HFFc6 (cell line): ENCODE measurements around the gene HDAC5. TPM values are rescaled to one million over a fixed set of nuclear protein-coding genes. Genes with fewer than 3 reads are reported as not detected.

Source experiments
- DNase-seq: peaks from one replicate; pipeline ENCODE4 v3.0.0-alpha.2; 2018
- H3K27ac Mint-ChIP-seq: 2 replicates; pipeline ENCODE4 v1.8.0; 2020; ENCODE audit warnings: mild to moderate bottlenecking, mixed read lengths
- H3K27me3 Mint-ChIP-seq: 2 replicates; pipeline ENCODE4 v1.8.0; 2021; ENCODE audit warnings: mild to moderate bottlenecking, moderate library complexity, mixed read lengths; ENCODE audit not compliant: insufficient read depth
- H3K36me3 Mint-ChIP-seq: 2 replicates; pipeline ENCODE4 v1.8.0; 2021; ENCODE audit warnings: low read depth, mixed read lengths
- H3K4me1 Mint-ChIP-seq: 2 replicates; pipeline ENCODE4 v1.8.0; 2020; ENCODE audit warnings: low read depth, mixed read lengths
- H3K4me3 Mint-ChIP-seq: 2 replicates; pipeline ENCODE4 v1.8.0; 2020; ENCODE audit warnings: mild to moderate bottlenecking, moderate library complexity, mixed read lengths
- H3K9me3 Mint-ChIP-seq: 2 replicates; pipeline ENCODE4 v1.8.0; 2020; ENCODE audit warnings: mild to moderate bottlenecking, mixed read lengths
- total RNA-seq, 6 experiments: library from RNA; stranded (reverse); fragmentation: NEBNext Ultra II Directional; extraction: Animal tissue kit (Norgen Biotek cat#: 25700); gene quantifications; 2 replicates in 1 of 6; 3 replicates in 5 of 6; pipeline ENCODE4 v1.2.3, GENCODE V29; 2021
- TF ChIP-seq, protein P1 (sequence below): fragments of 200-600 bp; sonication (generic); IDR thresholded peaks from 2 replicates; pipeline ENCODE4 v1.5.0; 2021; ENCODE audit warnings: antibody characterized with exemption, mild to moderate bottlenecking

The HDAC5 gene
- total RNA-seq, 6 experiments from 2014 or later: 63.4 to 87.4 (median 78.7) TPM

DNA sequence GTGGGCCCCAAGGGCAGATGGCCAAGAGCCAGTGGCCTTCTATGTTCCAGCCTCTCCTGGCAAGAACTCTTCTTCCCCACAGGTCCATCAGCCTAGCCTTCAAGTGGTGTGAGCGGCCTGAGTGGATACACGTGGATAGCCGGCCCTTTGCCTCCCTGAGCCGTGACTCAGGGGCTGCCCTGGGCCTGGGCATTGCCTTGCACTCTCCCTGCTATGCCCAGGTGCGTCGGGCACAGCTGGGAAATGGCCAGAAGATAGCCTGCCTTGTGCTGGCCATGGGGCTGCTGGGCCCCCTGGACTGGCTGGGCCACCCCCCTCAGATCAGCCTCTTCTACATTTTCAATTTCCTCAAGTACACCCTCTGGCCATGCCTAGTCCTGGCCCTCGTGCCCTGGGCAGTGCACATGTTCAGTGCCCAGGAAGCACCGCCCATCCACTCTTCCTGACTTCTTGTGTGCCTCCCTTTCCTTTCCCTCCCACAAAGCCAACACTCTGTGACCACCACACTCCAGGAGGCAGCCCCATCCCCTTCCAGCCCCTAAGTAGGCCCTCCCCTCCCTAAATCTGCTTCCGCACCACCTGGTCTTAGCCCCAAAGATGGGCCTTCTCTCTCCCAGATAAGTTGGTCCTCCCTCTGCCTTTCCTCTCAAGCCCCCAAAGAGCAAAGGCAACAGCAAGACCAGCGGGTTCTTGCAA lies 47.7 kb downstream of the HDAC5 start:
- Mint-ChIP-seq H3K9me3 (no peaks in the 10 kb centered on the region), H3K4me1 (peaks cover 28% of the 10 kb centered on the region), H3K4me3 (no peak overlapping the region), H3K36me3 (peaks cover 13% of the 10 kb centered on the region), H3K27me3 (peaks cover 5% of the 10 kb centered on the region), H3K27ac (peak overlapping the region; percentile 25; the same call in 1 of the 2 replicates)
- DNase-seq: no peak
- TF ChIP-seq, protein P1, sequence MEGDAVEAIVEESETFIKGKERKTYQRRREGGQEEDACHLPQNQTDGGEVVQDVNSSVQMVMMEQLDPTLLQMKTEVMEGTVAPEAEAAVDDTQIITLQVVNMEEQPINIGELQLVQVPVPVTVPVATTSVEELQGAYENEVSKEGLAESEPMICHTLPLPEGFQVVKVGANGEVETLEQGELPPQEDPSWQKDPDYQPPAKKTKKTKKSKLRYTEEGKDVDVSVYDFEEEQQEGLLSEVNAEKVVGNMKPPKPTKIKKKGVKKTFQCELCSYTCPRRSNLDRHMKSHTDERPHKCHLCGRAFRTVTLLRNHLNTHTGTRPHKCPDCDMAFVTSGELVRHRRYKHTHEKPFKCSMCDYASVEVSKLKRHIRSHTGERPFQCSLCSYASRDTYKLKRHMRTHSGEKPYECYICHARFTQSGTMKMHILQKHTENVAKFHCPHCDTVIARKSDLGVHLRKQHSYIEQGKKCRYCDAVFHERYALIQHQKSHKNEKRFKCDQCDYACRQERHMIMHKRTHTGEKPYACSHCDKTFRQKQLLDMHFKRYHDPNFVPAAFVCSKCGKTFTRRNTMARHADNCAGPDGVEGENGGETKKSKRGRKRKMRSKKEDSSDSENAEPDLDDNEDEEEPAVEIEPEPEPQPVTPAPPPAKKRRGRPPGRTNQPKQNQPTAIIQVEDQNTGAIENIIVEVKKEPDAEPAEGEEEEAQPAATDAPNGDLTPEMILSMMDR: no peak

DNA sequence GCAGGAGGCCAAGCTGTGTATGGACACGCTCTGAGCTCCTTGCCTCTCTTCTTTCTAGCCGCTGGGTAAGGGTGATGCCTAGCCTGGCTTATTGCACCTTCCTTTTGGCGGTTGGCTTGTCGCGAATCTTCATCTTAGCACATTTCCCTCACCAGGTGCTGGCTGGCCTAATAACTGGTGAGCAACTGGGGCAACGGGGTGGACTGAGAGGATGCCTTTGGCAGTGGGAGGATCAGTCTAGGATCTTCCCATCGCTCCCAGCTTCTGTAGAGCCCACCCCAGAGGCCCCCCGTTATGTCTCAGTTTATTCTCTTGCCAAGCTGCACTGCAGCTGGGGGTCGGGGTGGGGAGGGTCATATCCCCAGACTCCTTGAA lies 48.5 kb downstream of the HDAC5 start:
- no peaks in the 10 kb centered on the region for H3K9me3 Mint-ChIP-seq
- H3K27me3 Mint-ChIP-seq: peaks cover 5% of the 10 kb centered on the region
- peak overlapping the region; percentile 58; the same call in 1 of the 2 replicates for H3K27ac Mint-ChIP-seq
- H3K36me3 Mint-ChIP-seq: peaks cover 13% of the 10 kb centered on the region
- TF ChIP-seq, protein P1: no peak
- H3K4me1 Mint-ChIP-seq: peaks cover 30% of the 10 kb centered on the region
- DNase-seq: no peak
- H3K4me3 Mint-ChIP-seq: no peak overlapping the region

DNA sequence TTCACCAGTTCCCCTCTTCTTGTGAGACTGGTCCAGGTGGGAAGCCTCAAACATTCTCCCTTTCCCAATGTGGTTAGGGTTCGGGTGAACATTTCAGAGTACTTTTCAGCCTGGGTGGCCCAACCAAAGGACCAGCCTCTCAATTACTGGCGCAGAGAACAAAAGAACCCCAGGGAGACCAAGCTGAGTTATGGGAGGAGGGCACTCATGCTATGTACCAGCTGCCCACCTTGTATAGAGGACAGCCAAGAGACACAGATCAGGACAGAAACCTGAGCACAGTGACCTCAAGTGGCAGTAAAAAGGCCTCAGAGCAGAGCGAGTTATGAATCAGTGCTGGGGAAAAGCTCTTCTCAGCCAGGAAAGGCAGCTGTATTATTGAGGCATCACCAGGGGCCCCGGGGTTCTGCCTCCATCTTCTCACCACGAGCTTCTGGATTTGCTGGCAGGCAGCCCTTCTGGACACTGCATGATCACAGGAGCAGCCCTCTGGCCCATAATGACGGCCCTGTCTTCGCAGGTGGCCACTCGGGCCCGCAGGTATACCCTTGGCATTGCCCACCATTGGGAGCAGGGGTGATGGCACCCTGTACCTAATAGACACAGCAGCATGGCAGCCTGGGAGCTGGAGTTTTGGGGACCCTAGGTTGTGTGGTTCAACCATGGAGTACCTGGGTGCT lies 49.1 kb downstream of the HDAC5 start:
- peak; percentile 25 for DNase-seq
- H3K36me3 Mint-ChIP-seq: peaks cover 13% of the 10 kb centered on the region
- H3K27ac Mint-ChIP-seq: peak overlapping the region; percentile 67
- TF ChIP-seq, protein P1: peak; percentile 41; the same call in 1 of the 2 replicates
- peaks cover 5% of the 10 kb centered on the region for H3K27me3 Mint-ChIP-seq
- H3K9me3 Mint-ChIP-seq: no peaks in the 10 kb centered on the region
- peaks cover 33% of the 10 kb centered on the region for H3K4me1 Mint-ChIP-seq
- no peak overlapping the region; the same call in 1 of the 2 replicates for H3K4me3 Mint-ChIP-seq

DNA sequence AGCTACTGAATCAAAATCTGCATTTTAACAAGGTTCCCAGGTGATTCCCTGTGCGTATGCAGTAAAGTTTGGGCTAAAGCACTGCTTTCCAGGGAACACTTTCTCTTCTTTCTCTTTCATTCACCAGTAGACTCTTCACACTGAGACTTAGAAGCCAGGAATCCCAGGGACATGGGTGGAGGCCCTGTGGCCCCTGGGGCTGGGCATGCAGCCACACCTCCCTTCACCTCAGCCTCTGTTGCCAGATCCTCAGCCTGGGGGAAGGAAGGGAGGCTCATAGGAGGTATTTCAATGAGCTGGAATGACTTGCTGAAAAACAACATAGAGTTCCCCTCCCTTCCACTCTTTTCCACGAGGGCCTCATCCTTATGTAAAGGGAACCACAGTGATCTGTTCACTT lies 51.7 kb downstream of the HDAC5 start:
- peaks cover 36% of the 10 kb centered on the region for H3K4me1 Mint-ChIP-seq
- peak overlapping the region; percentile 92 for H3K4me3 Mint-ChIP-seq

DNA sequence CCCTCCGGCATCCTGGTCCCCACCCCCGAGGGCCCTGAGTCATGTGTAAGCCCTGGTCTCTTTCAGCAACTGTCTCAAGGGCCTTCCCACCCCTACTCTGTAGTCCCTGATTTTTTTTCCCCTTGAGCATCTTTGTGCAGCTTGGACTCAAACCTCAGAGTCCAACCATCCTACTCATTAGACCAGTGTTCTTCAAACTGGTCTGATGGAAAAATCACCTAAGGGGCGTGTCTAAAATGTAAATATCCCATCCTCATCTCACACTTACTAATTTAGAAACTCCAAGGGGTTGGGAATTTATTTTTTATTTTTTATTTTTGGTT lies 52.3 kb downstream of the HDAC5 start:
- H3K36me3 Mint-ChIP-seq: peaks cover 13% of the 10 kb centered on the region
- no peaks in the 10 kb centered on the region for H3K9me3 Mint-ChIP-seq
- peaks cover 4% of the 10 kb centered on the region for H3K27me3 Mint-ChIP-seq
- peak overlapping the region; percentile 94 for H3K27ac Mint-ChIP-seq
- TF ChIP-seq, protein P1: no peak
- H3K4me1 Mint-ChIP-seq: peaks cover 41% of the 10 kb centered on the region
- peak overlapping the region; percentile 92 for H3K4me3 Mint-ChIP-seq
- no peak for DNase-seq

More for the DNA sequence above, 51.7 kb downstream of the HDAC5 start:
- Mint-ChIP-seq H3K27ac (peak overlapping the region; percentile 94), H3K36me3 (peaks cover 13% of the 10 kb centered on the region), H3K27me3 (peaks cover 5% of the 10 kb centered on the region), H3K9me3 (no peaks in the 10 kb centered on the region)
- TF ChIP-seq, protein P1: no peak
- no peak for DNase-seq
